ENCODE data around the gene EMD.
A peak's percentile ranks its signal among the peaks of the same experiment; 100 is the strongest.
"Not testable (repeated sequence)": the region's sequence is repeated elsewhere in the genome, so short reads cannot be mapped to it uniquely, and the experiment has no call there.

The EMD gene

GRCh38 chrX:154397888-154398667 is 19.0 kb downstream of the EMD start, which contains the start of gene RPL10:
Gene RPL10 (plus strand): TSS chrX:154398377. CDS start chrX:154398520, 143 bp downstream.
- DNase-seq: peak; percentile 35

DNA sequence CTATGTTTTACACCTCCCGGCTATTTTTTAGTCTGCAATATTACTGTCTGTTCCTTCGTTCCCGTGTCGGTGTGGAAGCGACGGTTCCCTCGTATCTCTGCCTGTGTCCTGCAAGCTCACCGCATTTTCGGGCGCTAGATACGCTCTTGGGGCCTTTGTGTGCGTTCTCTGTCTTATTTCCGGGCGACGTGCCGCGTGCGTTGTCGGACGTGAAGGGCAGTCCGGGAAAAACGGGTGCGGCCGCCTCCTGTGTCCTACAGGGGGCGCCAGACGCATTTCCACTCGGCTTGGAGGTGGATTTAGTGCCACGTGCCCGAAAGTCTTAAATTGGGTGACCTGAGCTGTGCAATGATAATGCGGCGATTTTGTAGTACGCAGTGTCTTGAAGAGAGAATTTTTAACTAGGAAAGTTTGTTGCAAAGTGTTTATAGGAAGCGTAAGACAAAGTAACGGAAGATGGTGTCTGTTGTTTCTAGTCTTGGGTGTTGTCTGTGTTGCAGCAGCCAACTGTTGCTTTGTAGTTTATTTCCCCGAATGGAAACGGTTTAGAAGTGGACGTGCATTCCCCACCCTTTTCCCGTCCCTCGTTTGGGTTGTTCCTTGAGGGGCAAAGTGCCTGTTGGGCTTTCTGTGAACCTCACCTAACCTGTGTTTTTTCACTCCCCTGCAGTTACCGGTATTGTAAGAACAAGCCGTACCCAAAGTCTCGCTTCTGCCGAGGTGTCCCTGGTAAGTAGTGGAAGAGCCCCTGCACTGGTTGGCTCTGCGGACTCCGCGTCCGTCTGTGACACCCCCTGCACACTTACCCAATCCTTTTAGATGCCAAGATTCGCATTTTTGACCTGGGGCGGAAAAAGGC is 19.8 kb downstream of the EMD start:
- DNase-seq: no peak

- no peak for DNase-seq
Measured at GRCh38 chrX:154399527-154400368, 20.7 kb downstream of the EMD start.

DNA sequence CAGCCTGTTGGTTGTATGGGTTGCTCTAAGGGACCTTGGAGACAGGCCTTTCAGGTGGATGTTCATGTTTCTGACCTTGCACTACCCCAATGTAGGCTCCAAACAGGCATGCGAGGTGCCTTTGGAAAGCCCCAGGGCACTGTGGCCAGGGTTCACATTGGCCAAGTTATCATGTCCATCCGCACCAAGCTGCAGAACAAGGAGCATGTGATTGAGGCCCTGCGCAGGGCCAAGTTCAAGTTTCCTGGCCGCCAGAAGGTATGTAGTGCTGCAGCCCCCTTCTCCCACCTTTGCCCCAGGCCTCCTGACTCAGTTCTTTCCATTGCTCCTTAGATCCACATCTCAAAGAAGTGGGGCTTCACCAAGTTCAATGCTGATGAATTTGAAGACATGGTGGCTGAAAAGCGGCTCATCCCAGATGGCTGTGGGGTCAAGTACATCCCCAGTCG is 21.3 kb downstream of the EMD start:
- DNase-seq: not testable (repeated sequence)

DNA sequence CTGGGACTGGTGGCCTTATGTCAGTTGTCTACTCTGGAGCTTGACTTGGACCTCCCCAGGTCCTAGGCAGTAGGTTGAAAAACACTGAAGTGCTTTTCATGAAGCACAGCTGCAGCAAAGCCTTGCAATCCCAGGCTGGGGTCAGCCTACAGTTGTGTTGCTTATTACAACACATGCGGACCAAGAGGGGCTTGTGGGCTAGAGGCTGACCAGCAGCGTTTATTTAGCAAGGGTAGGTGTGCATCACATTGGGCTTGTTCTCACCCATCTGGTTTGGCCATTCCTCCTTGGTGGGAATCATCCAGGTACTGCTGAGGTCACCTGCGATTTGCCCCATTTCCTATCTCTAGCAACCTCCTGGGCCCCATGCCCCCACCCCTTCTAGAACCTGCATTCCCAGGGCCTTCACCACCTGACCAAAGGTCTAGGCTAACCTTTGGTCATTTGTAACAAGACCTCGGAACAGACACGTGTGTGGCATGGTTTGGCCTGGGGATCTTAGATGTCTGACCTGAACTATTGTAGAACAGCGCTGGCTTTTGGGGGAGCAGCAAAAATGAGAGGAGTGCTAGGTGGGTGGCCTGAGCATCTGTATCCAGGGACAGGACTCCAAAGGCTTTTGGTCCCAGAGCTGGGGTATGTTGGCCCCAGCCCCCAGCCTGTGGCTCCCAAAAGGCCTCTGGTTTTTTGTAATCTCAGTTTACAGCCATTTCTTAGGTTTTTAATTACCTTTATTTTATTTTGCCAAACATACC is 22.1 kb downstream of the EMD start:
- DNase-seq: no peak

- no peak for DNase-seq
Measured at GRCh38 chrX:154401918-154402621, 23.0 kb downstream of the EMD start.

DNA sequence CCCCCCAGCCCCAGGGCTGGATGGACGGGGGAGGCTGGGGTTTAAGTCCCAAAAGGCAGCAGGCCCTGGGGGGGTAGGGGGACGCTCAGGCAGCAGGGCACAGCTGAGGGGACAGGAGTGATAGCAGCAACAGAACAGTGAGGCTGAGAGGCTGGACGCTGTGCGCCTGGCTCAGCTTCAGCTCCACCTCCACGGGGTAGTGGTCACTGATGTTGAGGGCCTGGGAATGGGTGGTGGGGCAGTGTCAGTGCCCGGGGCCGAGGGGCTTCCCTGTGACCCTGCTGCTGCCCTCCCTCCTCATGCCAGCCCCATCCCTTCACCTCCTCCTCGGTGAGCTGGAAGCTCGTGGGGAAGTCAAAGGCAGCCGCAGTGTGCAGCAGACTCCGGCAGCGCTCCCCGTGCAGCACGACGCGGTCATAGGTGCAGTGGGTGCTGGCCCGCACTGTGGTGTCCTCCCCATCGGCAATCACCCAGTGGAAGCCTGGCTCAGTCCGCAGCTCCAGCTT is 23.6 kb downstream of the EMD start:
- DNase-seq: no peak

DNA sequence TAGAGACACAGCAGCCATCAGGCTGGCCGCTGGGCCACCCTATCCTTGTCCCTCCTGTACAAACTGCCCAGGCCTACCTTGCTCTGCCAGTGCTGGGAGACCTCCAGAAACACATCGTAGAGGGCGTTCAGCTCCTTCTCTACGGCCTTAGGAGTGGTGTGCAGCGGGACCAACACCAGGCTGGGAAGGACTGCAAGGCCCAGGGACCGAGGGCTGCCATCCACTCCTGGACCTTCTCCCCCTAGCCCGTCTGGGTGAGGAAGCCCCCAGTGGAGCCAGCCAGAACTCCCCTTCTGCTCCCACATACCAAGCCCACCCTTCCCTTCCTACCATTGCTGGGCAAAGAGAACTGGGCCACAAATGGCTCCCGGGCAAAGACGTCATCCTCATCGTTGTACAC is 24.1 kb downstream of the EMD start:
- DNase-seq: no peak

DNA sequence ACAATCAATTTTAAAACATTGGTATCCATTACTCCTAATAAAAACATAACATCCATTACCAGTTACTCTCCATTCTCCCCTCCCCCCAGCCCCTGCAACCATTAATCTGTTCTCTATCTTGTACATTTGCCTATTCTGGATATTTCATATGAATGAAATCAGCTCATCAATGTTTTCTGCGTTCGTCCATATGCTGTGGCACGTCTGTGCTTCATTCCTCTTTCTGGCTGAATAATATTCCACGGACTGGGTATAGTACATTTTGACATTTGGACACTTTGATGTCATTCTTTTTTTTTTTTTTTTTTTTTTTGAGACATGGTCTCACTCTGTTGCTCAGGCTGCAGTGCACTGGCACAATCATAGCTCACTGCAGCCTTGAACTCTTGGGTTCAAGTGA is 24.8 kb downstream of the EMD start:
- no peak for DNase-seq

- no peak for DNase-seq
Measured at GRCh38 chrX:154404625-154405192, 25.6 kb downstream of the EMD start.

DNA sequence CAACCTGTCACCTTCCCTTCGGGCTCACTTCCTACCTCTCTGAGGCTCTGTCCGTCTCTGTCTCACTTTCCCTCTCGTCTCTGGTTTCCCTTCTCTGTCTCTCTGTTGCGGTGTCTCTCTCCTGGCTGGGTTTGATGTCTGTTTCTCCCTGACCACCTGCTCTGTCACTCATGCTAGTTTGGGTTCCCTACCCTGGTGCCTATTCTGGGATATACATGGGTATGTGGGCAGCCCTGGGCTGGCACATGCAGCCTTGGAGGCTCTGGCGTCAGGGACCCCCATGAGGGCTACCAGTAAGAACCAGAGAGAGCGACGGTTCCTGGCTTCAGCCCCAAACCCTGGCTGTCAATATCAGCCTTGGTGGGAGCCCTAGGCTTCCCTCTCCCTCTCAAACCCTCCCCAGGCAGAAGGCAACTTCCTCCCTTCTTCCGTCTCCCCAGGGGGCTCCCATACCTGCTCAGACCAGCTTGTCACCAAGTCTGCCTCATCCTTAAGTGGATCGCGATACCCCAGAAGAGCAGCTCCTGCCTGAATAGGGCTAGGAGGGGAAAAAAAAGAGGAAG is 29.6 kb downstream of the EMD start:
- no peak for DNase-seq

GRCh38 chrX:154409222-154409871 is 30.3 kb downstream of the EMD start, which contains the start of gene DNASE1L1:
Gene DNASE1L1 (minus strand): TSS chrX:154409254. CDS start chrX:154405568, 3,686 bp downstream.
- no peak for DNase-seq

- no peak for DNase-seq
Measured at GRCh38 chrX:154411981-154412340, 32.9 kb downstream of the EMD start.

GRCh38 chrX:154412468-154412867 is 33.4 kb downstream of the EMD start:
- DNase-seq: no peak

GRCh38 chrX:154413142-154413541 is 34.0 kb downstream of the EMD start:
- DNase-seq: no peak

GRCh38 chrX:154417157-154417556 is 38.1 kb downstream of the EMD start:
- no peak for DNase-seq

- no peak for DNase-seq
Measured at GRCh38 chrX:154419189-154419588, 40.1 kb downstream of the EMD start.

GRCh38 chrX:154419688-154420401 is 40.8 kb downstream of the EMD start:
- DNase-seq: no peak

GRCh38 chrX:154420402-154420756 is 41.3 kb downstream of the EMD start:
- no peak for DNase-seq

All from NCI-H2081 treated with DMSO at 0.1 percent for 48 hours (cell line).